Muscle of leg (tissue), 16 donors: ENCODE data around the gene KLF14. TPM values are rescaled to one million over a fixed set of nuclear protein-coding genes. Genes with fewer than 3 reads are reported as not detected.
"Not testable (repeated sequence)": the region's sequence is repeated elsewhere in the genome, so short reads cannot be mapped to it uniquely, and the experiment has no call there.

Source experiments
- DNase-seq: peaks from one replicate; pipeline ENCODE4 v3.0.0; 2013
- H3K27ac ChIP-seq: one replicate; pipeline ENCODE4 v1.5.1; 2013; ENCODE audit warnings: mild to moderate bottlenecking, low read length, control low read depth
- H3K27me3 ChIP-seq: one replicate; pipeline ENCODE4 v1.6.1; 2013; ENCODE audit warnings: low read length; ENCODE audit not compliant: control insufficient read depth, insufficient read depth
- H3K36me3 ChIP-seq: one replicate; pipeline ENCODE4 v1.6.1; 2013; ENCODE audit warnings: low read length; ENCODE audit not compliant: control insufficient read depth, insufficient read depth
- H3K4me1 ChIP-seq: one replicate; pipeline ENCODE4 v1.6.1; 2013; ENCODE audit warnings: low read length; ENCODE audit not compliant: control insufficient read depth, insufficient read depth
- H3K4me3 ChIP-seq: one replicate; pipeline ENCODE4 v1.5.1; 2013; ENCODE audit warnings: low read length, control low read depth
- H3K9me3 ChIP-seq: replicated peaks from 2 replicates; pipeline ENCODE4 v1.6.1; 2013; ENCODE audit warnings: low read depth, low read length; ENCODE audit not compliant: control insufficient read depth
- WGBS: methylation state at CpG from one replicate; pipeline ENCODE4 v1.1.5; 2013; ENCODE audit warnings: missing lambda C conversion rate; ENCODE audit not compliant: insufficient coverage; 5-methylcytosine and 5-hydroxymethylcytosine counted together
- long read RNA-seq, 11 donors: transcript quantifications; one replicate each; lab custom pipeline, GENCODE V29; 2026
- polyA plus RNA-seq, 8 donors: library from polyadenylated mRNA; unstranded; fragments of 120-200 nt; gene quantifications; one replicate each; pipeline versions ENCODE4 v1.2.1 to v1.2.3, GENCODE V29; 2013; ENCODE audit warnings: inconsistent platforms in 1 of 8, low replicate concordance in 1 of 8; ENCODE audit not compliant: insufficient read length in 8 of 8, insufficient read depth in 1 of 8
- total RNA-seq: library from RNA; stranded (reverse); fragments of 120-200 nt; gene quantifications from one replicate; pipeline ENCODE4 v1.2.4, GENCODE V29; 2013

The KLF14 gene
- total RNA-seq (0.98 TPM), polyA plus RNA-seq (1 to 10 TPM; 1.1 to 1.9 (median 1.4) TPM)
- long read RNA-seq, donor 1, partial matches to known transcripts = 0 of 1 reads
- long read RNA-seq, donor 1, other reads (novel, unspliced or antisense) = 0 of 1 reads
- long read RNA-seq, donor 2 = 0 reads
- long read RNA-seq, donor 3, partial matches to known transcripts = 0 of 3 reads
- long read RNA-seq, donor 3, other reads (novel, unspliced or antisense) = 0 of 3 reads
- long read RNA-seq, donor 4, partial matches to known transcripts = 0 of 4 reads
- long read RNA-seq, donor 4, other reads (novel, unspliced or antisense) = 0 of 4 reads
- long read RNA-seq, donor 5, transcript KLF14-201 (1 exons, 2,942 nt) = major isoform, 5 of 5 reads
- long read RNA-seq, donor 5, partial matches to known transcripts = 0 of 5 reads
- long read RNA-seq, donor 5, other reads (novel, unspliced or antisense) = 0 of 5 reads
- long read RNA-seq, donor 6, partial matches to known transcripts = 0 of 2 reads
- long read RNA-seq, donor 6, other reads (novel, unspliced or antisense) = 0 of 2 reads
- long read RNA-seq, donor 7, partial matches to known transcripts = 0 of 3 reads
- long read RNA-seq, donor 7, other reads (novel, unspliced or antisense) = 0 of 3 reads
- long read RNA-seq, donor 8, partial matches to known transcripts = 0 of 3 reads
- long read RNA-seq, donor 8, other reads (novel, unspliced or antisense) = 0 of 3 reads
- long read RNA-seq, donor 9, partial matches to known transcripts = 0 of 2 reads
- long read RNA-seq, donor 9, other reads (novel, unspliced or antisense) = 0 of 2 reads
- long read RNA-seq, donor 10, partial matches to known transcripts = 0 of 1 reads
- long read RNA-seq, donor 10, other reads (novel, unspliced or antisense) = 0 of 1 reads
- long read RNA-seq, donor 11, partial matches to known transcripts = 0 of 3 reads
- long read RNA-seq, donor 11, other reads (novel, unspliced or antisense) = 0 of 3 reads

DNA sequence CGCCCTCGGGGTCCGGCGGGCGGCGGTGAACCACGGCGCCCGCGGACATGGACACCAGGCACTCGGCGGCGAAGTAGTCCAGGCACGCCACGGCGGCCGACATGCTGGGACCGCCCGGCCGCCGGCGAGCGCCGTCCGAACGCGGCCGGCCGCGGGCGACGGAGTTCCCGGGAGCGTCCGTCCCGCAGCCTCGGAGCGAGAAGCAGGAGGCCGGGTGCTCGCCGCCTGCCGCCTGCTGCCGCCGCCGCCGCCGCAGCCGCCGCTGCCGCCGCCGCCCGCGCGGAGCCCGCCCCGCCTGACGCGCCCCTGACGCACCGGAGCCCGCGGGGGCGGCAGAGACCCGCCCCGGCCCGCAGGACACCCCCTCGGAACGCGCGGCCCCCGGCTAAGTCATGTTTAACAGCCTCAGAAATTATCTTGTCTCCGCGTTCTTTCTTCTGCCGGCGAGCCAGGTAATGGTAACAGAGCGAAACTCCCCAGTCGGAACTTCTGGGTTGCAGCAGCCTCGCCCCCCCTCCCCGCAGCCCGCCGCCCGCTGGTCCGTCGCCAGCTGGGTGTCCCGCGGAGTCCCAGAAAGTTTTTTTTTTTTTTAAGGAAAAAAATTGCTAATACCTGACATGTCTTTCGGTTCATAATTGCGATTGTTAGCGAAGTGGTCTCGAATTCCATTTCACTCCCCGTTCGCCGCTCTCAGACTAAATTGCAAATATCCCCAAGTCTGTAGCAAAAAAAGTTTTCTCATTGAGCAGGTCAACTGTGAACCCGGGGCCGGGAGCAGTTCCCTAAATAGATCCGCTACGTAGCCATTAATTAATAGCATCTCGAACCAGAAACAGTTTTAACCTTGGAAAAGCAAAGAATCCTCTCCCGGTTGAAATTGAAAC, at the start of gene KLF14:
Gene KLF14 (minus strand): TSS at position 277 of the 884 bp plus-strand sequence. CDS start 174 bp downstream, at position 103.
- Histone ChIP-seq H3K4me1 (no peaks in the 10 kb centered on the region), H3K36me3 (no peaks in the 10 kb centered on the region), H3K9me3 (peaks cover 31% of the 10 kb centered on the region), H3K4me3 (peak within 1 kb of the TSS; percentile 52), H3K27ac (peak within 1 kb of the TSS; percentile 84), H3K27me3 (peaks cover 28% of the 10 kb centered on the region)
- WGBS = under 1% methylated on average over 86 of the region's 100 CpGs
- DNase-seq = peak; percentile 82

DNA sequence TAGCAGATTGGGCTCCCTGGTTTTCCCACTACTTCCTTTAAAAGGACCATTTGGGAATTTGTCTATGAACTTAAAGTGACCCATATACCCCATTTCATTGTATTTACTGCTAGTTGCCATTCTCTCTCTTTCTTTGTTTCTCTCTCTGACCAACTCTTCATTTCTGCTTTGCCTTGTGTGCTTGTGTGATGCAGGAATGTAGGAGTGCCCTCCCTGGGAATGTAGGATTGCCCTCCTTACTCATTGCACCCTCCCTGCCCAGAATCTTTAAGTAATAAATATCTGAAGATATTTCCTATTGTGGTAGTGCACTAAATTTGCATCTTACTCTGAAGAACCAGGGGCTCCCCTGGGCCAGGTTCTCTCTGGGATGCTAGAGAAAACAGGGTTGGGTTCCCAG, 47.3 kb upstream of the KLF14 start:
- no peaks in the 10 kb centered on the region for H3K36me3 ChIP-seq
- H3K27ac ChIP-seq = no peak overlapping the region
- no peaks in the 10 kb centered on the region for H3K4me1 ChIP-seq
- H3K4me3 ChIP-seq = no peak overlapping the region
- no peaks in the 10 kb centered on the region for H3K27me3 ChIP-seq
- no peak for DNase-seq
- no peaks in the 10 kb centered on the region for H3K9me3 ChIP-seq

DNA sequence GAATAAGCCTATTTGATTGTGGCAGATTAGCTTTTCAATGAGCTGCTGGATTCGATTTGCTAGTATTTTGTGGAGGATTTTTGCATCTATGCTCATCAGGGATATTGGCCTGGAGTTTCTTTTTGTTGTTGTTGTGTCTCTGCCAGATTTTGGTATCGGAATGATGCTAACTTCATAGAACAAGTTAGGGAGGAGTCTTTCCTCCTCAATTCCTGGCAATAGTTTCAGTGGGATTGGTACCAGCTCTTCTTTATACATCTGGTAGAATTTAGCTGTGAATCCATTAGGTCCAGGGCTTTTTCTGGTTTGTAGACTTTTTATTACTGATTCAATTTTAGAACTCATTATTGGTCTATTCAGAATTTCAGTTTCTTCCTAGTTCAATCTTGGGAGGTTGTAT, 43.4 kb upstream of the KLF14 start:
- no peaks in the 10 kb centered on the region for H3K36me3 ChIP-seq
- H3K27ac ChIP-seq = no peak overlapping the region
- no CpG with 5 or more reads among the region's 2 CpGs for WGBS
- DNase-seq = peak; percentile 77
- no peaks in the 10 kb centered on the region for H3K4me1 ChIP-seq
- no peak overlapping the region for H3K4me3 ChIP-seq
- no peaks in the 10 kb centered on the region for H3K27me3 ChIP-seq
- H3K9me3 ChIP-seq = peaks cover under 1% of the 10 kb centered on the region

- DNase-seq, H3K4me3 ChIP-seq, H3K9me3 ChIP-seq, H3K36me3 ChIP-seq, H3K4me1 ChIP-seq, H3K27me3 ChIP-seq, H3K27ac ChIP-seq: not testable (repeated sequence)
- 92% methylated on average over 2 of the region's 5 CpGs for WGBS
These were observed 38.4 kb upstream of the KLF14 start for GRCh38 chr7:130772456-130772855.

DNA sequence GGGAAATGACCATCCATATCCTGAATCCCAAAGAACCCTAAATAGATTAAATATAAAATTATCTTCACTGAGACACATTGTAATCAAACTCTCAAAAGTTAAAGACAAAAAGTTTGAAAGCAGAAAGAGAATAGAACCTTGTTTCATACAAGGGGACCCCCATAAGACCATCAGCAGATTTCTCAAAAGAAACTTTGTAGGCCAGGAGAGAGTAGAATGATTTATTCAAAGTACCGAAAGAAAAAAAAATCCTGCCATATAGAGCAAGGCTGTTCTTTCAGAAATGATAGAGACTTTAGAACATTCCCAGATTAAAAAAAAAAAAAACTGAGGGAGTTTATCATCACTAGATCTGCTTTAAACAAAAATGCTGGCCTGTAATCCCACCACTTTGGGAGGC, 34.8 kb upstream of the KLF14 start:
- Histone ChIP-seq H3K4me3 (no peak overlapping the region), H3K9me3 (peaks cover 9% of the 10 kb centered on the region), H3K27me3 (no peaks in the 10 kb centered on the region), H3K36me3 (no peaks in the 10 kb centered on the region), H3K27ac (no peak overlapping the region), H3K4me1 (no peaks in the 10 kb centered on the region)
- WGBS = no CpG with 5 or more reads among the region's 1 CpG
- DNase-seq = no peak

DNA sequence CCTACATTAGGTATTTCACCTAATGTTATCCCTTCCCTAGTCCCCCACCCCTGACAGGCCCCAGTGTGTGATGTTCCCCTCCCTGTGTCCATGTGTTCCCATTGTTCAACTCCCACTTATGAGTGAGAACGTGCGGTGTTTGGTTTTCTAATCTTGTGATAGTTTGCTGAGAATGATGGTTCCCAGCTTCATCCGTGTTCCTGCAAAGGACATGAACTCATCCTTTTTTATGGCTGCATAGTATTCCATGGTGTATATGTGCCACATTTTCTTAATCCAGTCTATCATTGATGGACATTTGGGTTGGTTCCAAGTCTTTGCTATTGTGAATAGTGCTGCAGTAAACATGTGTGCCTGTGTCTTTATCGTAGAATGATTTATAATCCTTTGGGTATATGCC, 30.6 kb upstream of the KLF14 start:
- not testable (repeated sequence) for H3K27ac ChIP-seq, H3K27me3 ChIP-seq, H3K36me3 ChIP-seq, H3K4me3 ChIP-seq, H3K4me1 ChIP-seq, H3K9me3 ChIP-seq, DNase-seq
- no CpG with 5 or more reads among the region's 4 CpGs for WGBS

DNA sequence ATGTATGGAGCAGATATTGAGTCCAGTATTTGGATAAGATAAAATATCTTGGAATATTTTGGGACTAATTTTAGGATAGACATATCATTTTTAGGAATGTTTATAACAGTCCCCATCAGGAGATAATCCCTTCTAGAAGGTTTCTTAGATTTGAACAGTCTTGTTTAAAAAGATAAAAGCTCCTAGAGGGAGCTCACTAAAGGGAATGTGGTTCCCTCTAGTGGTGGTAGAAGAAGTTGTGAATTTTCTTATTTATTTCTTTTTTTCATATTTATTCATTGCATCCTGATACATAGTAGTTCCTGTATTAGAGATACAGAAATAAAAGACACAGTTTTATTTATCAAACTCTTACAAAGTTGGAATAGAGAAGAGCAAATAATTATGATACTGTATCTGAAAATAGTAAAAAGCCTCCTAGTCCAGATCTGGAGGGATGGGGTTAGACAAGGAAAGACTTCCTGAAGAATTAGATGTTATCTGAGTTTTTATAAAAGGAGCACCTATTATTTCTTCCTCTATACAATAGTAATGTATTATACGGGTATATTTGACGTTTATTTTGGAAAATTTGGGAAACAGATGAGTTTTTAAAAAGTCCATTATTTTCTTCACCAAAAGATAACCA, 24.5 kb upstream of the KLF14 start:
- H3K9me3 ChIP-seq = no peaks in the 10 kb centered on the region
- H3K27ac ChIP-seq = peak overlapping the region; percentile 37
- H3K4me3 ChIP-seq = no peak overlapping the region
- H3K4me1 ChIP-seq = no peaks in the 10 kb centered on the region
- H3K36me3 ChIP-seq = no peaks in the 10 kb centered on the region
- WGBS = no CpG with 5 or more reads among the region's 2 CpGs
- no peaks in the 10 kb centered on the region for H3K27me3 ChIP-seq
- peak; percentile 84 for DNase-seq

- H3K27ac ChIP-seq = no peak overlapping the region
- H3K4me1 ChIP-seq = no peaks in the 10 kb centered on the region
- WGBS = 57% methylated on average over 1 of the region's 2 CpGs
- H3K36me3 ChIP-seq = no peaks in the 10 kb centered on the region
- no peaks in the 10 kb centered on the region for H3K9me3 ChIP-seq
- DNase-seq = no peak
- H3K27me3 ChIP-seq = peaks cover 3% of the 10 kb centered on the region
- H3K4me3 ChIP-seq = no peak overlapping the region
These were observed 22.3 kb upstream of the KLF14 start for GRCh38 chr7:130756316-130756715.

- DNase-seq = no peak
- Histone ChIP-seq H3K27me3 (peaks cover 4% of the 10 kb centered on the region), H3K4me1 (no peaks in the 10 kb centered on the region), H3K36me3 (no peaks in the 10 kb centered on the region), H3K27ac (no peak overlapping the region), H3K4me3 (no peak overlapping the region), H3K9me3 (no peaks in the 10 kb centered on the region)
- WGBS = 61% methylated on average over 5 of the region's 8 CpGs
These were observed 18.4 kb upstream of the KLF14 start for GRCh38 chr7:130752424-130752823.
